ENCODE data around the gene PLXDC2. TPM values are rescaled to one million over a fixed set of nuclear protein-coding genes. Genes with fewer than 3 reads are reported as not detected.

Gene PLXDC2
- polyA plus RNA-seq, 1 experiment = 0.47 TPM

GRCh38 chr10:19933772-19934171, 117.5 kb downstream of the PLXDC2 start:
- Histone ChIP-seq H3K27me3 (ENCODE audit: control insufficient read depth, insufficient read depth, low read length) (no peaks in the 10 kb centered on the region), H3K36me3 (ENCODE audit: control insufficient read depth, insufficient read depth, low read length) (no peaks in the 10 kb centered on the region), H3K4me3 (ENCODE audit: low read depth, low read length) (no peak overlapping the region)
- ChIA-PET CTCF (no interaction called here), POLR2A (no interaction called here)
- no peak for TF ChIP-seq CTCF (IDR thresholded peaks at IDR 0.05; ENCODE audit: insufficient read depth, low read depth, low read length)
- no peak for DNase-seq (ENCODE audit: low read depth)

GRCh38 chr10:19935176-19935575, 118.9 kb downstream of the PLXDC2 start:
- ChIA-PET POLR2A (no interaction called here), CTCF (no interaction called here)
- Histone ChIP-seq H3K27me3 (ENCODE audit: control insufficient read depth, insufficient read depth, low read length) (no peaks in the 10 kb centered on the region), H3K36me3 (ENCODE audit: control insufficient read depth, insufficient read depth, low read length) (no peaks in the 10 kb centered on the region), H3K4me3 (ENCODE audit: low read depth, low read length) (no peak overlapping the region)
- TF ChIP-seq CTCF (IDR thresholded peaks at IDR 0.05; ENCODE audit: insufficient read depth, low read depth, low read length) = no peak
- no peak for DNase-seq (ENCODE audit: low read depth)

GRCh38 chr10:19936289-19936688, 120.1 kb downstream of the PLXDC2 start:
- Histone ChIP-seq H3K36me3 (ENCODE audit: control insufficient read depth, insufficient read depth, low read length) (no peaks in the 10 kb centered on the region), H3K27me3 (ENCODE audit: control insufficient read depth, insufficient read depth, low read length) (no peaks in the 10 kb centered on the region), H3K4me3 (ENCODE audit: low read depth, low read length) (no peak overlapping the region)
- ChIA-PET CTCF (no interaction called here), POLR2A (no interaction called here)
- DNase-seq (ENCODE audit: low read depth) = no peak
- TF ChIP-seq CTCF (IDR thresholded peaks at IDR 0.05; ENCODE audit: insufficient read depth, low read depth, low read length) = no peak

- Histone ChIP-seq H3K36me3 (ENCODE audit: control insufficient read depth, insufficient read depth, low read length) (no peaks in the 10 kb centered on the region), H3K27me3 (ENCODE audit: control insufficient read depth, insufficient read depth, low read length) (no peaks in the 10 kb centered on the region), H3K4me3 (ENCODE audit: low read depth, low read length) (no peak overlapping the region)
- no peak for DNase-seq (ENCODE audit: low read depth)
- ChIA-PET CTCF (no interaction called here), POLR2A (no interaction called here)
- no peak for TF ChIP-seq CTCF (IDR thresholded peaks at IDR 0.05; ENCODE audit: insufficient read depth, low read depth, low read length)
Measured at GRCh38 chr10:19937989-19938388, 121.8 kb downstream of the PLXDC2 start.

GRCh38 chr10:19941206-19941880, 125.1 kb downstream of the PLXDC2 start:
- Histone ChIP-seq H3K27me3 (ENCODE audit: control insufficient read depth, insufficient read depth, low read length) (no peaks in the 10 kb centered on the region), H3K36me3 (ENCODE audit: control insufficient read depth, insufficient read depth, low read length) (no peaks in the 10 kb centered on the region), H3K4me3 (ENCODE audit: low read depth, low read length) (no peak overlapping the region)
- TF ChIP-seq CTCF (IDR thresholded peaks at IDR 0.05; ENCODE audit: insufficient read depth, low read depth, low read length) = no peak
- DNase-seq (ENCODE audit: low read depth) = no peak
- ChIA-PET POLR2A (no interaction called here), CTCF (no interaction called here)

Measured in BJ (cell line).